GM11168 (cell line): ENCODE measurements around the gene DST.

ENCODE experiments used
- in situ Hi-C: fragments of 300-500 bp; cut with MboI; formaldehyde crosslinking; loops from one replicate; pipeline ENCODE4 v1.12.0; 2022; ENCODE audit warnings: low sequenced_read_pairs; ENCODE audit not compliant: unreplicated experiment

DST gene

GRCh38 chr6:56541030-56541600, 101.6 kb downstream of the DST start:
- in situ Hi-C loops = no loop called here

GRCh38 chr6:56540232-56541029, 102.3 kb downstream of the DST start:
- in situ Hi-C loops = no loop called here

- in situ Hi-C loops = no loop called here
Measured at GRCh38 chr6:56539527-56540105, 103.1 kb downstream of the DST start.

GRCh38 chr6:56538851-56539250, 103.8 kb downstream of the DST start:
- in situ Hi-C loops = no loop called here

- in situ Hi-C loops = no loop called here
Measured at GRCh38 chr6:56537223-56537770, 105.4 kb downstream of the DST start.

- in situ Hi-C loops = no loop called here
Measured at GRCh38 chr6:56536536-56536935, 106.2 kb downstream of the DST start.

GRCh38 chr6:56535626-56536025, 107.1 kb downstream of the DST start:
- in situ Hi-C loops = no loop called here

GRCh38 chr6:56534680-56535419, 107.8 kb downstream of the DST start:
- in situ Hi-C loops = no loop called here

- in situ Hi-C loops = no loop called here
Measured at GRCh38 chr6:56532766-56533551, 109.7 kb downstream of the DST start.

- in situ Hi-C loops = no loop called here
Measured at GRCh38 chr6:56531839-56532595, 110.7 kb downstream of the DST start.

- in situ Hi-C loops = no loop called here
Measured at GRCh38 chr6:56529594-56530191, 113.0 kb downstream of the DST start.

- in situ Hi-C loops = no loop called here
Measured at GRCh38 chr6:56528412-56528841, 114.3 kb downstream of the DST start.

GRCh38 chr6:56527934-56528333, 114.8 kb downstream of the DST start:
- in situ Hi-C loops = no loop called here

- in situ Hi-C loops = no loop called here
Measured at GRCh38 chr6:56526860-56527544, 115.7 kb downstream of the DST start.

- in situ Hi-C loops = no loop called here
Measured at GRCh38 chr6:56525974-56526789, 116.5 kb downstream of the DST start.

- in situ Hi-C loops = no loop called here
Measured at GRCh38 chr6:56524891-56525703, 117.6 kb downstream of the DST start.
